ENCODE measurements around the gene ATF1.
"Not testable (repeated sequence)": the region's sequence is repeated elsewhere in the genome, so short reads cannot be mapped to it uniquely, and the experiment has no call there.

ATF1 gene

DNA sequence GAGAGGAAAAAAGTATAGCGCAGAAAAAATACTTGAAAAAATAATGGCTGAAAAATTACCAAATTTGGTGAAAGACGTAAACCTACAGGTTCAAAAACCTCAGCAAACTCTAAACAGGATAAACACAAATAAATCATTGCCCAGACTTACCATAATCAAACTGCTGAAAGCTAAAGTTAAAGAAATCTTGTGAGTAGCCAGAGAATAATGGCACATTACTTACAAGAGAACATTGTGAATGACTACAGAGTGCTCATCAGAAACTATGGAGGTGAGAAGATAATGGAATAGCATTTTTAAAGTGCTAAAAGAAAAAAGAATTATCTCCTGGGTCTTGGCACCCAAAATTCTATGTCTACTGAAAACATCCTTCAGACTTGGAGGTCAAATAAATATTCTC, 36.0 kb downstream of the ATF1 start:
- Mint-ChIP-seq H3K27ac (no peak overlapping the region), H3K9me3 (peaks cover 24% of the 10 kb centered on the region), H3K4me1 (ENCODE audit: low read depth) (no peaks in the 10 kb centered on the region), H3K27me3 (ENCODE audit: low read depth) (no peaks in the 10 kb centered on the region), H3K36me3 (ENCODE audit: low read depth) (peaks cover 63% of the 10 kb centered on the region), H3K4me3 (no peak overlapping the region)
- DNase-seq (ENCODE audit: low spot score) = no peak

DNA sequence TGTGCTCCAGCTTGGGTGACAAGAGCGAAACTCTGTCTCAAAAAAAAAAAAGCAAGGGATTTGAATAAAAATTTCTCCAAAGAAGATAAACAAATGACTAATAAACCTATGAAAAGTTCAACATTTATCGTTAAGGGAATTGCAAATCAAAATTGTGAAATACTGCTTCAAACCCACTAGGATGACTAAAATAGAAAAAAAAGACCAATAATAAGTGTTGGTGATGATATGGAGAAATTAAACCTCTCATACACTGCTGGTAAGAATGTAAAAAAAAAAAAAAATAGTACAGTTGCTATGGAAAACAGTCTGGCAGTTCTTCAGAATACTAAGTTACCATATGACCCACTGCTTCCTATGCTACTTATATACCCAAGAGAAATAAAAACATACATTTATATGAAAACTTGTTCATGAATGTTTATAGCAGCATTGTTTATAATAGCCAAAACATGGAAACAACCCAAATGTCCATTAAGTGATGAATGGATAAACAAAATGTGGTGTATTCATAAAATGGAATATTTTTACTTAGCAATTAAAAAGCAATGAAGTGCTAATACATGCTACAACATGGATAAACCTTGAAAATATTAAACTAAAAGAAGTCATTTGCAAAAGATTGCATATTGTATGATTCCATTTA, 39.5 kb downstream of the ATF1 start:
- H3K27ac Mint-ChIP-seq = no peak overlapping the region
- H3K36me3 Mint-ChIP-seq (ENCODE audit: low read depth) = peaks cover 41% of the 10 kb centered on the region
- no peaks in the 10 kb centered on the region for H3K27me3 Mint-ChIP-seq (ENCODE audit: low read depth)
- no peaks in the 10 kb centered on the region for H3K4me1 Mint-ChIP-seq (ENCODE audit: low read depth)
- no peak for DNase-seq (ENCODE audit: low spot score)
- H3K9me3 Mint-ChIP-seq = peaks cover 18% of the 10 kb centered on the region
- H3K4me3 Mint-ChIP-seq = no peak overlapping the region

DNA sequence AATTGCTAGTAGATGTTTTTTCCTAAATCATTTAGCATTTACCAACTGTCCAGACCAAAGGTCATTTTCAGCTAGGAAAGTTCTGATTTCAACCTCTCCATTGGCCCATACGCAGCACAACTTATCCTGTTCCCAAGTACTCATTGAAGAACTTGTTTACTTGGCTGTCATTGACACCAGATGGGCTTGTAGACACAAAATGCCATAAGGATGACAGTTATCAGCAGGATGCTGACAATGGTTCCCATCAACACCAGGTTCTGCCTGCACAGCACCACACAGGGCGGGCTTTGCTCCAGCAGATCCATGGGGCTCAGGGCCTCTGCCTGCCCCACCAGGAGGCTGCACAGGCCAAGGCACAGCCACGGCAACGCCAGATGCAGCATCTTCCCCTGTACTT, 42.3 kb downstream of the ATF1 start:
- Mint-ChIP-seq H3K36me3 (ENCODE audit: low read depth) (peaks cover 26% of the 10 kb centered on the region), H3K27me3 (ENCODE audit: low read depth) (no peaks in the 10 kb centered on the region), H3K27ac (no peak overlapping the region), H3K4me1 (ENCODE audit: low read depth) (no peaks in the 10 kb centered on the region), H3K9me3 (no peaks in the 10 kb centered on the region), H3K4me3 (no peak overlapping the region)
- no peak for DNase-seq (ENCODE audit: low spot score)

DNA sequence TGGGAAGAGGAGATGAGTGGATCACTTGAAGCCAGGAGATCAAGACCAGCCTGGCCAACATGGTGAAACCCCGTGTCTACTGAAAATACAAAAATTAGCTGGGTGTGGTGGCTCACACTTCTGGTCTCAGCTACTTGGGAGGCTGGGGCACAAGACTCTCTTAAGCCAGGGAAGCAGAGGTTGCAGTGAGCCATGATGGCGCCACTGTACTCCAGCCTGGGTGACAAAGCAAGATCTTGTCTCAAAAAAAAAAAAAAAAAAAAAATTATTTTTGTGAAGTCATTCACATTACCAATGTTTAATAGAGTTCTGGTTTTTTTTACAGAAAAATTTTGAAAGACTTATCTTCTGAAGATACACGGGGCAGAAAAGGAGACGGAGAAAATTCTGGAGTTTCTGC, 45.2 kb downstream of the ATF1 start:
- not testable (repeated sequence) for DNase-seq (ENCODE audit: low spot score); H3K27ac Mint-ChIP-seq; H3K4me1 Mint-ChIP-seq (ENCODE audit: low read depth); H3K27me3 Mint-ChIP-seq (ENCODE audit: low read depth); H3K9me3 Mint-ChIP-seq; H3K4me3 Mint-ChIP-seq
- H3K36me3 Mint-ChIP-seq (ENCODE audit: low read depth) = peaks cover 24% of the 10 kb centered on the region

DNA sequence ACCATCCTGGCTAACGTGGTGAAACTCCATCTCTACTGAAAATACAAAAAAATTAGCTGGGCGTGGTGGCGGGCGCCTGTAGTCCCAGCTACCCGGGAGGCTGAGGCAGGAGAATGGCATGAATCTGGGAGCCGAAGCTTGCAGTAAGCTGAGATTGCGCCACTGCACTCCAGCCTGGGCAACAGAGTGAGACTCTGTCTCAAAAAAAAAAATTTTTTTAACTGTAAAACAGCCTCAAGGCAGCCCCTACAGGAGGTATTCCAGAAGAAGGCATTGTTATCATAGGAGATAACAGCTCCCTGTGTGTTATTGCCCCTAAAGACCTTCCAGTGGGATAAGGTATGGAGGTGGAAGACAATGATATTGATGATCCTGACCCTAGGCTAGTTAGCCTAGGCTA, 51.0 kb downstream of the ATF1 start:
- not testable (repeated sequence) for H3K4me1 Mint-ChIP-seq (ENCODE audit: low read depth); H3K4me3 Mint-ChIP-seq; DNase-seq (ENCODE audit: low spot score); H3K9me3 Mint-ChIP-seq; H3K27ac Mint-ChIP-seq; H3K27me3 Mint-ChIP-seq (ENCODE audit: low read depth)
- peaks cover 32% of the 10 kb centered on the region for H3K36me3 Mint-ChIP-seq (ENCODE audit: low read depth)

- peaks cover 20% of the 10 kb centered on the region for H3K36me3 Mint-ChIP-seq (ENCODE audit: low read depth)
- no peak overlapping the region for H3K27ac Mint-ChIP-seq
- no peaks in the 10 kb centered on the region for H3K9me3 Mint-ChIP-seq
- no peak overlapping the region for H3K4me3 Mint-ChIP-seq
- H3K4me1 Mint-ChIP-seq (ENCODE audit: low read depth) = peaks cover 3% of the 10 kb centered on the region
- DNase-seq (ENCODE audit: low spot score) = no peak
- no peaks in the 10 kb centered on the region for H3K27me3 Mint-ChIP-seq (ENCODE audit: low read depth)
Measured at GRCh38 chr12:50820177-50820576, 56.3 kb downstream of the ATF1 start.

DNA sequence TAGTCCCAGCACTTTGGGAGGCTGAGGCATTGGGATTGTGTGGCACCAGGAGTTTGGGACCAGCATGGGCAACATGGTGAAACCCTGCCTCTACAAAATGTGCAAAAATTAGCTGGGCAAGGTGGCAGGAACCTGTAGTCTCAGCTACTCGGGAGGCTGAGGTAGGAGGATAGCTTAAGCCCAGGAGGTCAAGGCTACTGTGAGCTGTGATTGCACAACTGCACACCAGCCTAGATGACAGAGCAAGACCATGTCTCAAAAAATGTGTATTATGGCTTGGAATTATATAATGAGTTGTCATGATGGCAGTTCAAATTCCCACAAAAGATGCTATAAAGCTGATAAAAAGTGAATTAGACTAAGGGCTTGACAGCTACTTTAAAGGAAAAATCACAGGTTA, 58.2 kb downstream of the ATF1 start:
- H3K9me3 Mint-ChIP-seq = no peaks in the 10 kb centered on the region
- no peak for DNase-seq (ENCODE audit: low spot score)
- no peaks in the 10 kb centered on the region for H3K27me3 Mint-ChIP-seq (ENCODE audit: low read depth)
- no peak overlapping the region for H3K4me3 Mint-ChIP-seq
- H3K27ac Mint-ChIP-seq = no peak overlapping the region
- peaks cover 5% of the 10 kb centered on the region for H3K4me1 Mint-ChIP-seq (ENCODE audit: low read depth)
- peaks cover 10% of the 10 kb centered on the region for H3K36me3 Mint-ChIP-seq (ENCODE audit: low read depth)

DNA sequence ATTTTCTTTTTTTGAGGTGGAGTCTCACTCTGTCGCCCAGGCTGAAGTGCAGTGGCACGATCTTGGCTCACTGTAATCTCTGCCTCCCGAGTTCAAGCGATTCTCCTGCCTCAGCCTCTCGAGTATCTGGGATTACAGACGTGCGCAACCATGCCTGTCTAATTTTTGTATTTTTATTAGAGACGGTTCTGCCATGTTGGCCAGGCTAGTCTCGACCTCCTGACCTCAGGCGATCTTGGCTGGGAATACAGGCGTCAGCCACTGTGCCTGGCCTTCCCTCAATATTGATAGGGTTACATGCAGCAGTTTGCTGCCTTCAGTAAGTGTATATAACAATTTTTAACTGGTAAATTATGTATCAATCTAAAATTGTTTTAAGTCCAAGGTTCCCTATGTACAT, 59.8 kb downstream of the ATF1 start:
- not testable (repeated sequence) for H3K4me1 Mint-ChIP-seq (ENCODE audit: low read depth); H3K27me3 Mint-ChIP-seq (ENCODE audit: low read depth); H3K9me3 Mint-ChIP-seq; H3K36me3 Mint-ChIP-seq (ENCODE audit: low read depth); H3K4me3 Mint-ChIP-seq; DNase-seq (ENCODE audit: low spot score); H3K27ac Mint-ChIP-seq

GRCh38 chr12:50824914-50825313, 61.0 kb downstream of the ATF1 start:
- Mint-ChIP-seq H3K27me3 (ENCODE audit: low read depth) (no peaks in the 10 kb centered on the region), H3K9me3 (no peaks in the 10 kb centered on the region), H3K27ac (peak overlapping the region; percentile 67), H3K4me1 (ENCODE audit: low read depth) (peaks cover 5% of the 10 kb centered on the region), H3K36me3 (ENCODE audit: low read depth) (no peaks in the 10 kb centered on the region), H3K4me3 (no peak overlapping the region)
- no peak for DNase-seq (ENCODE audit: low spot score)

GRCh38 chr12:50825372-50825838, 61.5 kb downstream of the ATF1 start:
- DNase-seq (ENCODE audit: low spot score) = no peak
- Mint-ChIP-seq H3K4me1 (ENCODE audit: low read depth) (peaks cover 5% of the 10 kb centered on the region), H3K36me3 (ENCODE audit: low read depth) (no peaks in the 10 kb centered on the region), H3K27me3 (ENCODE audit: low read depth) (no peaks in the 10 kb centered on the region), H3K9me3 (no peaks in the 10 kb centered on the region), H3K4me3 (no peak overlapping the region), H3K27ac (no peak overlapping the region)

- Mint-ChIP-seq H3K36me3 (ENCODE audit: low read depth) (no peaks in the 10 kb centered on the region), H3K27me3 (ENCODE audit: low read depth) (no peaks in the 10 kb centered on the region), H3K27ac (no peak overlapping the region), H3K4me1 (ENCODE audit: low read depth) (peaks cover 5% of the 10 kb centered on the region), H3K9me3 (peaks cover 11% of the 10 kb centered on the region), H3K4me3 (no peak overlapping the region)
- DNase-seq (ENCODE audit: low spot score) = no peak
Measured at GRCh38 chr12:50828121-50828520, 64.2 kb downstream of the ATF1 start.

DNA sequence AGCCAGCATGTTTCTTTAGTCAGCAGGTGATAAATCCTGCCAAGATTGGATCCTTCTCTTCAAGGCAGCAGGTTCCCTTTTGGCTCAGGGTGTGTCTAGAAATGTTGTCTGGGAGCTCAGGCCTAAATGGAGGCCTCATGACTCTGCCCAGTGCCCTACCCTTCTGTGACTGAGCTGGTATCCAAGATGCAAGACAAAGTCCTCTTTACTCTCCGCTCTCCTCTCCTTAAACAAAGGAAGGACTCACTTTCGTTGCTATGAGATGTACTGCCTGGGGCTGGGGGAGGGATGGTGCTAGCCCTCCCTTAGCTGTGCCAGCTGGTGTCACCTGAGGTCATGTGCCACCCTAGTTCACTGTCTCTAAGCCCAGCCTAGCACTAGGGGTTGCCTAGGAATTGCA, 65.0 kb downstream of the ATF1 start:
- no peak for DNase-seq (ENCODE audit: low spot score)
- no peaks in the 10 kb centered on the region for H3K36me3 Mint-ChIP-seq (ENCODE audit: low read depth)
- H3K4me1 Mint-ChIP-seq (ENCODE audit: low read depth) = peaks cover 5% of the 10 kb centered on the region
- H3K4me3 Mint-ChIP-seq = no peak overlapping the region
- peaks cover 16% of the 10 kb centered on the region for H3K9me3 Mint-ChIP-seq
- H3K27me3 Mint-ChIP-seq (ENCODE audit: low read depth) = no peaks in the 10 kb centered on the region
- H3K27ac Mint-ChIP-seq = no peak overlapping the region

- not testable (repeated sequence) for H3K4me3 Mint-ChIP-seq; H3K27ac Mint-ChIP-seq; H3K36me3 Mint-ChIP-seq (ENCODE audit: low read depth); DNase-seq (ENCODE audit: low spot score); H3K27me3 Mint-ChIP-seq (ENCODE audit: low read depth); H3K4me1 Mint-ChIP-seq (ENCODE audit: low read depth)
- peaks cover 22% of the 10 kb centered on the region for H3K9me3 Mint-ChIP-seq
Measured at GRCh38 chr12:50833801-50834200, 69.9 kb downstream of the ATF1 start.

DNA sequence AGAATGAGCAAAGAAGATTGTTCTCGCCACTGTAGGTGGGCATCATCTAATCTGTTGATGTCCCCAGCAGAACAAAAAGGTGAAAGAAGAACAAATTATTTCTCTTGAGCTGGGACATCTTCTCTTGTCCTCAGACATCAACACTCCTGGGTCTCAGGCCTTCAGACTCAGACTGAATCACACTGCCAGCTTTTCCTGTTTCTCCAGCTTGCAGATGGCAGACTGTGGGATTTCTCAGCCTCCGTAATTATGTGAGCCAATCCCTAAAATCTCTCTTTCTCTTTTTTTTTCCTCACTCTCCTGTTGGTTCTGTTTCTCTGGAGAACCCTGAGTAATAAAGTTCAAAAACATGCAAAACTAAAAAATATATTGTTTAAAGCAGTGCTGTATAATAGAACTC, 75.1 kb downstream of the ATF1 start:
- DNase-seq (ENCODE audit: low spot score) = no peak
- no peaks in the 10 kb centered on the region for H3K36me3 Mint-ChIP-seq (ENCODE audit: low read depth)

GRCh38 chr12:50840809-50841487, 77.0 kb downstream of the ATF1 start:
- H3K36me3 Mint-ChIP-seq (ENCODE audit: low read depth) = no peaks in the 10 kb centered on the region
- H3K9me3 Mint-ChIP-seq = peaks cover 19% of the 10 kb centered on the region
- no peak for DNase-seq (ENCODE audit: low spot score)
- H3K4me3 Mint-ChIP-seq = no peak overlapping the region
- no peak overlapping the region for H3K27ac Mint-ChIP-seq
- peaks cover 6% of the 10 kb centered on the region for H3K4me1 Mint-ChIP-seq (ENCODE audit: low read depth)
- H3K27me3 Mint-ChIP-seq (ENCODE audit: low read depth) = peaks cover 4% of the 10 kb centered on the region

More for the DNA sequence above, 75.1 kb downstream of the ATF1 start:
- Mint-ChIP-seq H3K9me3 (peaks cover 25% of the 10 kb centered on the region), H3K4me1 (ENCODE audit: low read depth) (peaks cover 6% of the 10 kb centered on the region), H3K27me3 (ENCODE audit: low read depth) (peaks cover 6% of the 10 kb centered on the region), H3K4me3 (no peak overlapping the region), H3K27ac (no peak overlapping the region)
